K562 (cell line): ENCODE data around the gene TREM2. TPM values are rescaled to one million over a fixed set of nuclear protein-coding genes. Genes with fewer than 3 reads are reported as not detected.

Experiments used
- ATAC-seq: fragments of 200-7000 bp; cut with Tn5 transposase; 3 replicates; pipeline ENCODE4 v1.9.1; 2020; ENCODE audit warnings: moderate library complexity
- BruUV-seq: library from RNA; stranded (reverse); fragments of 400-500 nt; replicated peaks from 2 replicates; lab custom pipeline; 2021; lab: Mats Ljungman, UMichigan
- CTCF ChIA-PET: fragments of 300-600 bp; formaldehyde crosslinking; extraction: SDS; loops from one replicate; lab custom pipeline; 2021; ENCODE audit warnings: low intra/inter-chr PET ratio; lab: Yijun Ruan, JAX
- POLR2A ChIA-PET: fragments of 300-600, 350-650 bp; sonication (Branson Sonifier 250); formaldehyde crosslinking; extraction: SDS; loops from one replicate; lab custom pipeline; 2021; ENCODE audit warnings: antibody characterized with exemption, inconsistent platforms; lab: Yijun Ruan, JAX
- DNase-seq, 4 experiments: peaks; one replicate each; pipeline versions ENCODE4 v3.0.0 to v3.0.0-alpha.2; 2011 to 2018; ENCODE audit warnings: low spot score in 3 of 4, mixed read lengths in 3 of 4; ENCODE audit errors: extremely low read depth in 1 of 4
- FAIRE-seq: peaks from 2 replicates; lab custom pipeline; 2011; peaks lifted over from hg19 to GRCh38; lab: Jason Lieb, UNC
- H2AFZ ChIP-seq: 2 replicates; pipeline ENCODE4 v1.6.0; 2011; ENCODE audit warnings: low read depth, low read length, control low read depth, inconsistent platforms
- H3K27ac ChIP-seq: fragments of 200-600 bp; 3 replicates; pipeline ENCODE4 v1.8.0; 2011; ENCODE audit warnings: low read depth, mild to moderate bottlenecking, control low read depth, inconsistent platforms, low read length, moderate library complexity, mixed read lengths; ENCODE audit errors: extremely low read depth
- H3K27me3 ChIP-seq, 2 experiments: fragments of 300-600 bp in 1 of 2; 2 replicates in 1 of 2; 3 replicates in 1 of 2; pipeline versions ENCODE4 v1.6.0 to v1.8.0; 2011; ENCODE audit warnings: inconsistent platforms in 2 of 2, low read length in 2 of 2, mild to moderate bottlenecking in 1 of 2, mixed read lengths in 1 of 2, moderate library complexity in 1 of 2; ENCODE audit not compliant: control insufficient read depth in 2 of 2, insufficient read depth in 2 of 2
- H3K36me3 ChIP-seq: fragments of 300-600 bp; 3 replicates; pipeline ENCODE4 v1.8.0; 2011; ENCODE audit warnings: mild to moderate bottlenecking, low read length, inconsistent platforms; ENCODE audit not compliant: control insufficient read depth, insufficient read depth
- H3K4me1 ChIP-seq, 2 experiments: fragments of 200-600 bp in 1 of 2; replicated peaks in 1 of 2; 2 replicates in 1 of 2; 3 replicates in 1 of 2; pipeline versions ENCODE4 v1.5.1 to v1.8.0; 2011; ENCODE audit warnings: inconsistent platforms in 2 of 2, low read length in 2 of 2, mild to moderate bottlenecking in 1 of 2, mixed read lengths in 1 of 2, moderate library complexity in 1 of 2; ENCODE audit not compliant: control insufficient read depth in 2 of 2, insufficient read depth in 2 of 2
- H3K4me2 ChIP-seq: 2 replicates; pipeline ENCODE4 v1.6.1; 2011; ENCODE audit warnings: low read length, control low read depth, inconsistent platforms, mixed read lengths; ENCODE audit not compliant: insufficient read depth
- H3K4me3 ChIP-seq: fragments of 200-600 bp; sonication (generic), shearing (Covaris generic); 2 replicates; pipeline ENCODE4 v1.5.1; 2016; ENCODE audit warnings: control low read depth, inconsistent platforms
- H3K79me2 ChIP-seq: fragments of 200-600 bp; 3 replicates; pipeline ENCODE4 v1.8.0; 2011; ENCODE audit warnings: low read length, inconsistent platforms; ENCODE audit not compliant: control insufficient read depth, insufficient read depth
- H3K9ac ChIP-seq, 2 experiments: 2 replicates each; pipeline versions ENCODE4 v1.6.0 to v1.6.1; 2011; ENCODE audit warnings: low read depth in 2 of 2, low read length in 2 of 2, control low read depth in 1 of 2, inconsistent platforms in 1 of 2, mild to moderate bottlenecking in 1 of 2, mixed read lengths in 1 of 2; ENCODE audit not compliant: insufficient read depth in 1 of 2
- H3K9me1 ChIP-seq: one replicate; pipeline ENCODE4 v1.6.0; 2011; ENCODE audit warnings: inconsistent platforms, mild to moderate bottlenecking, low read length, moderate library complexity; ENCODE audit not compliant: control insufficient read depth, insufficient read depth
- H3K9me3 ChIP-seq: replicated peaks from 2 replicates; pipeline ENCODE4 v1.5.1; 2011; ENCODE audit warnings: low read depth, low read length, inconsistent platforms; ENCODE audit not compliant: control insufficient read depth, insufficient read depth
- H4K20me1 ChIP-seq: replicated peaks from 2 replicates; pipeline ENCODE4 v1.6.1; 2011; ENCODE audit warnings: low read length, inconsistent platforms, mixed read lengths; ENCODE audit not compliant: control insufficient read depth, insufficient read depth
- CHD4 ChIP-seq: fragments of 200-600 bp; sonication (generic); IDR thresholded peaks from 3 replicates; pipeline ENCODE4 v1.6.1; 2012; ENCODE audit warnings: low read depth, mild to moderate bottlenecking, mixed read lengths, low read length, inconsistent platforms; ENCODE audit not compliant: insufficient read depth, insufficient replicate concordance, poor library complexity, severe bottlenecking
- FUS ChIP-seq: fragments of 200-400 bp; formaldehyde crosslinking; optimal IDR thresholded peaks from 2 replicates; pipeline ENCODE3; 2017; ENCODE audit warnings: low read depth, low read length
- MCM5 ChIP-seq: fragments of 450-650 bp; IDR thresholded peaks from 2 replicates; pipeline ENCODE4 v1.6.1; 2016; ENCODE audit warnings: low read depth
- POLR2B ChIP-seq: fragments of 450-650 bp; IDR thresholded peaks from 2 replicates; pipeline ENCODE4 v1.6.1; 2018; ENCODE audit warnings: low read depth; ENCODE audit not compliant: partially characterized antibody
- POU5F1 ChIP-seq: fragments of 150-350 bp; IDR thresholded peaks from 2 replicates; pipeline ENCODE4 v1.6.1; 2014; ENCODE audit warnings: borderline replicate concordance, low read length, low read depth, mild to moderate bottlenecking; ENCODE audit not compliant: partially characterized antibody
- SREBF2 ChIP-seq: sonication (generic); formaldehyde crosslinking; IDR thresholded peaks from 2 replicates; pipeline ENCODE4 v1.4.0; 2020; ENCODE audit warnings: mild to moderate bottlenecking, missing genetic modification reagents
- ZNF12 ChIP-seq: sonication (generic); formaldehyde crosslinking; IDR thresholded peaks from 2 replicates; pipeline ENCODE4 v1.4.0; 2020; ENCODE audit warnings: mild to moderate bottlenecking, missing genetic modification reagents
- ZNF23 ChIP-seq: fragments of 250-450 bp; sonication (Bioruptor Pico); IDR thresholded peaks from 2 replicates; pipeline ENCODE4 v1.4.0; 2020; ENCODE audit warnings: mild to moderate bottlenecking
- WGBS: fragments of 100-300 bp; shearing (Covaris generic); methylation state at CpG from one replicate; pipeline ENCODE4 v1.1.6; 2016; ENCODE audit warnings: low coverage, mixed read lengths; ENCODE audit not compliant: insufficient coverage; ENCODE audit errors: missing lambda C conversion rate; 5-methylcytosine and 5-hydroxymethylcytosine counted together
- in situ Hi-C: fragments of 300-500 bp; cut with MboI; formaldehyde crosslinking; loops from 4 replicates; pipeline ENCODE4 v1.15.0; 2018; ENCODE audit warnings: inconsistent platforms, mixed read lengths
- intact Hi-C: fragments of 100-400 bp; cut with micrococcal nuclease; formaldehyde crosslinking; loops from 2 replicates; pipeline ENCODE4 v1.14.2; 2022
- polyA plus RNA-seq, 8 experiments: library from polyadenylated mRNA; depleted of rRNA in 4 of 8; stranded (reverse) in 5 of 8; unstranded in 3 of 8; fragments of >200 nt; fragmentation: Nextera tagmentation in 2 of 8; fragmentation: Illumina TruSeq in 1 of 8; extraction: Ambion mirVana in 2 of 8; extraction: Trizol in 1 of 8; gene quantifications; 2 replicates each; pipeline versions ENCODE4 v1.2.1 to v1.2.3, GENCODE V29; 2011 to 2014; ENCODE audit warnings: inconsistent platforms in 1 of 8, missing spikeins in 1 of 8
- total RNA-seq, 7 experiments: library from RNA; depleted of rRNA in 6 of 7; stranded (reverse); fragments of >200 nt in 6 of 7; fragmentation: Illumina TruSeq in 2 of 7; extraction: Trizol in 2 of 7; gene quantifications; 2 replicates each; pipeline versions ENCODE4 v1.2.1 to v1.2.3, GENCODE V29; 2011 to 2021; ENCODE audit warnings: low replicate concordance in 1 of 7
- TF ChIP-seq, protein P1 (sequence below): fragments of 200-400 bp; formaldehyde crosslinking; IDR thresholded peaks from 2 replicates; pipeline ENCODE4 v1.6.1; 2017; ENCODE audit warnings: mild to moderate bottlenecking, low read depth, low read length, moderate library complexity
- TF ChIP-seq, protein P2 (sequence below): IDR thresholded peaks from 3 replicates; pipeline ENCODE4 v1.6.1; 2011; ENCODE audit warnings: borderline replicate concordance, mild to moderate bottlenecking, moderate library complexity; ENCODE audit not compliant: insufficient read length; ENCODE audit errors: extremely low read depth

TREM2 gene
- total and polyA plus RNA-seq, 9 of the 15 experiments (the other 6 are each of a cell fraction or from before 2014, with no cell fraction given): not detected

DNA sequence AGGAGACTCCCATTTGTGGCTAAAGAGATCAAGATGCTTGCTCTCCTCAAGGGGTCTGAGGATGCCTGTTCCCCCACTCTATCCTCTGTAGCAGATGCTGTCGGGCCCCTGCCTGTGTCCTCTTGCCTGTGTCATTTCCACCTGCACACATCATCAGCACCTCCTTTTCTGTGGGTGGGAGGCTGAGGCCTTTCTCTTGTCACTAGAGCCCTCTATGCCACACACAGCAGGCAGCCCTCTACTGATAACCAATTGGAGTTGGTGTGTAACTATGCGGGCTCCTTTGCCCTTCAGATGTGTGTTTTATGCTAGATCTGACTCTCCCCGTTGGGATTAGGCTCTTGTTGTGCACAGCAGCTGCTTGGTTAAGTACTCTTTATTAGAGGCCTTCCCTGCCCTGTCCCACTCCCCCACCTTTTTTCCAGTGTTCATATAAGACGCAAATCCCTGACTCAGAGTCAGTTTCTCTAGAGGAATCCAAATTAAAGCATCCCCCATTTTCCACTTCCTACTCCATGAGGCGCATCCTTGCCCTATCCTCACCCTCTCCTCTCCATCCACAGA, 30.3 kb upstream of the TREM2 start:
- H3K4me2 ChIP-seq: no peak overlapping the region
- H3K9ac ChIP-seq: no peak overlapping the region
- whole genome bisulfite sequencing: 20% methylated on average over 5 of the region's 5 CpGs
- intact Hi-C loops (loop anchor here (5.0 kb wide), 1 partner anchor 124 kb away; no protein-coding TSS in a partner anchor), in situ Hi-C loops (no loop called here)
- 0 out of 5 replicates have a peak, but pooled peaks cover 0 to 8% of the 10 kb centered on the region in 2 experiments for H3K27me3 ChIP-seq
- H3K4me3 ChIP-seq: no peak overlapping the region
- H3K79me2 ChIP-seq: no peaks in the 10 kb centered on the region
- ATAC-seq (no peak), DNase-seq (no peak), FAIRE-seq (peak; percentile 44)
- CTCF ChIA-PET: no interaction called here
- H3K27ac ChIP-seq: no peak overlapping the region
- TF ChIP-seq ZNF12 (CRISPR knock-in tag) (no peak), ZNF23 (CRISPR knock-in tag) (no peak), POU5F1 (no peak), POLR2B (no peak), CHD4 (no peak), FUS (no peak), SREBF2 (CRISPR knock-in tag) (no peak), MCM5 (no peak)
- TF ChIP-seq, protein P1, sequence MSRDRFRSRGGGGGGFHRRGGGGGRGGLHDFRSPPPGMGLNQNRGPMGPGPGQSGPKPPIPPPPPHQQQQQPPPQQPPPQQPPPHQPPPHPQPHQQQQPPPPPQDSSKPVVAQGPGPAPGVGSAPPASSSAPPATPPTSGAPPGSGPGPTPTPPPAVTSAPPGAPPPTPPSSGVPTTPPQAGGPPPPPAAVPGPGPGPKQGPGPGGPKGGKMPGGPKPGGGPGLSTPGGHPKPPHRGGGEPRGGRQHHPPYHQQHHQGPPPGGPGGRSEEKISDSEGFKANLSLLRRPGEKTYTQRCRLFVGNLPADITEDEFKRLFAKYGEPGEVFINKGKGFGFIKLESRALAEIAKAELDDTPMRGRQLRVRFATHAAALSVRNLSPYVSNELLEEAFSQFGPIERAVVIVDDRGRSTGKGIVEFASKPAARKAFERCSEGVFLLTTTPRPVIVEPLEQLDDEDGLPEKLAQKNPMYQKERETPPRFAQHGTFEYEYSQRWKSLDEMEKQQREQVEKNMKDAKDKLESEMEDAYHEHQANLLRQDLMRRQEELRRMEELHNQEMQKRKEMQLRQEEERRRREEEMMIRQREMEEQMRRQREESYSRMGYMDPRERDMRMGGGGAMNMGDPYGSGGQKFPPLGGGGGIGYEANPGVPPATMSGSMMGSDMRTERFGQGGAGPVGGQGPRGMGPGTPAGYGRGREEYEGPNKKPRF: no peak
- TF ChIP-seq, protein P2, sequence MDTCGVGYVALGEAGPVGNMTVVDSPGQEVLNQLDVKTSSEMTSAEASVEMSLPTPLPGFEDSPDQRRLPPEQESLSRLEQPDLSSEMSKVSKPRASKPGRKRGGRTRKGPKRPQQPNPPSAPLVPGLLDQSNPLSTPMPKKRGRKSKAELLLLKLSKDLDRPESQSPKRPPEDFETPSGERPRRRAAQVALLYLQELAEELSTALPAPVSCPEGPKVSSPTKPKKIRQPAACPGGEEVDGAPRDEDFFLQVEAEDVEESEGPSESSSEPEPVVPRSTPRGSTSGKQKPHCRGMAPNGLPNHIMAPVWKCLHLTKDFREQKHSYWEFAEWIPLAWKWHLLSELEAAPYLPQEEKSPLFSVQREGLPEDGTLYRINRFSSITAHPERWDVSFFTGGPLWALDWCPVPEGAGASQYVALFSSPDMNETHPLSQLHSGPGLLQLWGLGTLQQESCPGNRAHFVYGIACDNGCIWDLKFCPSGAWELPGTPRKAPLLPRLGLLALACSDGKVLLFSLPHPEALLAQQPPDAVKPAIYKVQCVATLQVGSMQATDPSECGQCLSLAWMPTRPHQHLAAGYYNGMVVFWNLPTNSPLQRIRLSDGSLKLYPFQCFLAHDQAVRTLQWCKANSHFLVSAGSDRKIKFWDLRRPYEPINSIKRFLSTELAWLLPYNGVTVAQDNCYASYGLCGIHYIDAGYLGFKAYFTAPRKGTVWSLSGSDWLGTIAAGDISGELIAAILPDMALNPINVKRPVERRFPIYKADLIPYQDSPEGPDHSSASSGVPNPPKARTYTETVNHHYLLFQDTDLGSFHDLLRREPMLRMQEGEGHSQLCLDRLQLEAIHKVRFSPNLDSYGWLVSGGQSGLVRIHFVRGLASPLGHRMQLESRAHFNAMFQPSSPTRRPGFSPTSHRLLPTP: no peak
- POLR2A ChIA-PET: interaction anchor here (1.4 kb wide), 1 partner anchor 14 kb away, joined by 4 read pairs; no protein-coding TSS in a partner anchor
- H3K9me1 ChIP-seq: no peaks in the 10 kb centered on the region
- H4K20me1 ChIP-seq: no peaks in the 10 kb centered on the region
- BruUV-seq: no TSS peak
- H3K9me3 ChIP-seq: no peaks in the 10 kb centered on the region
- H3K36me3 ChIP-seq: no peaks in the 10 kb centered on the region
- no peaks in the 10 kb centered on the region for H3K4me1 ChIP-seq
- no peak overlapping the region for H2AFZ ChIP-seq
